ENCODE data around the gene FBXW8.

Gene FBXW8

GRCh38 chr12:116926283-116927243 lies 15.8 kb downstream of the FBXW8 start:
- no peak for DNase-seq

GRCh38 chr12:116927244-116927940 lies 16.6 kb downstream of the FBXW8 start:
- DNase-seq = no peak

GRCh38 chr12:116928504-116928903 lies 17.8 kb downstream of the FBXW8 start:
- DNase-seq = no peak

- DNase-seq = no peak
These were observed 19.1 kb downstream of the FBXW8 start for GRCh38 chr12:116929885-116930284.

GRCh38 chr12:116931665-116932064 lies 20.9 kb downstream of the FBXW8 start:
- DNase-seq = no peak

- no peak for DNase-seq
These were observed 22.3 kb downstream of the FBXW8 start for GRCh38 chr12:116933091-116933490.

DNA sequence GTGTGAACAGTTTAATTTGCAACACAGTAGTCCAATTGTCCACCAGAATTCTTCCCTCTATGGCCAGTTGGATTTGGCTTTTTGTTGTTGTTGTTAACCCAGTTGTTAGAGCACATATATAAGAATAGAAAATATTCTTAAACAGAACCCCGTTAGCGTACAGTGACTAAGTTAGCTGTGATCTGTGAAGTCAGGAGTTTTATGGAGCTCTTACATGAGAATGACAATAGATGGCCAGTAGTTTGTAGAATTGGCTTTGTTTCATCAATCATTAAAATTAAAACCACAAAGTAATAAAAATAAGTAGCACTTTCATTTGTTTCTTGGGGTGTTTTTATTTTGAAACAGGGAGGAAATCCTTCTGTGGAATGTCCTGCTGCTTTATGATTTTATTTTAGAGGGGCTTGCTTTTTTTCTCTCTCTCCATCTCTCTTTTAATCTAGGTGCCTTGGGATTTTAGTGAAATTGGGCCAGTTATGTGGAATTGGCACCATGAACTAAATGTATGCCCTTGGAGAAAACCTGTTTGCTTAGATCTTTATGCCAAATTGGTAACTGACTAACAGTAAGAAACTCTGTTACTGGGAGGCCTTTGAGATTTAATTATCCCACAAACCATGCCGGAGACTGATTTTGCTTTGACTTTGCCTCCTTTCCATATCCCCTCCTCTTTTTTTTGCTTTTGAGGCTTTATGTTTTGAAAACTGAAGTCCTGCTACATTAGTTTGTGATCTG lies 22.9 kb downstream of the FBXW8 start:
- DNase-seq = no peak

- DNase-seq = no peak
These were observed 24.4 kb downstream of the FBXW8 start for GRCh38 chr12:116934908-116935705.

DNA sequence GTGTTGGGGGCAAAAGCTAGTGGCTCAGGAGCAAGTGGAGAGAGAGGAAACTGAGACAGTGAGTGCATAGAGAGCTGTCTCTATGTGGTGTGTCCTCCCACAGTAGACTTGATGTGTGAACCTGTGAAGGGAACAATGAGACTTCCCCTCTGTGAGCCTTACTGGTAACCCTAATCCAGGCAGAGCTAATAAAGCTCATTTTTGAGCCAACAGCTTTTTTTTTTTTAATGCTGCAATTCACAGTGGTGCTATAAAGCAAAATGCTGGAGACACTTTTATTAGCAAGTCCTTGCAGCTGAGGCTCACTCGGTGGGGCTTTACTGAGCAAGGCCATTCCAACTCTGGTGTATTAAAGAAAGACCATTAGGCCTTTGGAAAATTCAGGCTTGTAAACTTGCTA lies 26.9 kb downstream of the FBXW8 start:
- no peak for DNase-seq

- no peak for DNase-seq
These were observed 29.0 kb downstream of the FBXW8 start for GRCh38 chr12:116939734-116940133.

- DNase-seq = no peak
These were observed 30.4 kb downstream of the FBXW8 start for GRCh38 chr12:116941188-116941587.

DNA sequence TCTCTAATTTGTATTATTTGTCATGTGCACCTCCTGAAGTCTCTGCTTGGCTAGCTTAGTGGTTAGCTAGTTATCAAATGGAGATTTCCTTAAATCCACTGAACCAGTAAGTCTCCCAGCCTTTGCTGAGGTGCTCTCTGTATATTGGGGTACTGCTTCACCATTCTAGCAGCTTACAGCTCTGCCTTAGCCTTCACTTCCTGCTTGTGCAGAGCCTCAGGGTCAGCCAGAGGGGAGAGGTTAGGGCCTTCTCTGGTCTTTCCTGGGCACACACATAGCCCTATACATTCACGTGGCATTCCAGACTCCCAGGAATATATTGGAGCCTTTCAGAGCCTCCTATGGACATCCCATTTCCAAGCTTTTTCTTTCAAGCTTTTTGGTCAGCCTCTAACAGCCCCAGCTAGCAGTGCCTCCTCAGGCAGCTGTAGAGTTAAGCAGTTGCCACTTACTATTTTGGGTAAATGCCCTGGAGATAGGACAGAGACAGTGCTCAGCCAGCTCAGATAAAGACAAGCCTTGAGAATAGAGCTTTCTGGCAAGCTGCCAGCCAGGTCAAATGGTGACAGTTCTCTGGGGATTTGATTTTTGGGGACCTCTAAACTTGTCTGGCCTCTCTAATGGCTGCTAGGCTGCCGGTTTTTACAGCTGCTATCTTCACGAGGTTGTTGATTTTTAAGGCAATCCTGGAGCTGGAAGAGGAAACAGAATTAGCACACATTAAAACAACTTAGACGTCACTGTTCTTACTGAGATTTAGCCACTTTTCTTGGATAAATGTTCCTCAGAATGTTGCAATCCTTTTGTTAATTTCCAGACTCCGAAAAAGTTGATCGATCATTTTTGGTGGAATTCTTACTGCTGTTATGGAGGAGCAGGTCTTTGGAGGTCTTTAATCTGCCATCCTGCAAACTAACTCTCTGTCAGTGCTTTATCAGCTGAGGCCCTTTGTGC lies 32.9 kb downstream of the FBXW8 start:
- DNase-seq = no peak

- no peak for DNase-seq
These were observed 35.3 kb downstream of the FBXW8 start for GRCh38 chr12:116945886-116946550.

GRCh38 chr12:116948298-116948697 lies 37.5 kb downstream of the FBXW8 start:
- DNase-seq = no peak

GRCh38 chr12:116950628-116951325 lies 40.0 kb downstream of the FBXW8 start:
- no peak for DNase-seq

DNA sequence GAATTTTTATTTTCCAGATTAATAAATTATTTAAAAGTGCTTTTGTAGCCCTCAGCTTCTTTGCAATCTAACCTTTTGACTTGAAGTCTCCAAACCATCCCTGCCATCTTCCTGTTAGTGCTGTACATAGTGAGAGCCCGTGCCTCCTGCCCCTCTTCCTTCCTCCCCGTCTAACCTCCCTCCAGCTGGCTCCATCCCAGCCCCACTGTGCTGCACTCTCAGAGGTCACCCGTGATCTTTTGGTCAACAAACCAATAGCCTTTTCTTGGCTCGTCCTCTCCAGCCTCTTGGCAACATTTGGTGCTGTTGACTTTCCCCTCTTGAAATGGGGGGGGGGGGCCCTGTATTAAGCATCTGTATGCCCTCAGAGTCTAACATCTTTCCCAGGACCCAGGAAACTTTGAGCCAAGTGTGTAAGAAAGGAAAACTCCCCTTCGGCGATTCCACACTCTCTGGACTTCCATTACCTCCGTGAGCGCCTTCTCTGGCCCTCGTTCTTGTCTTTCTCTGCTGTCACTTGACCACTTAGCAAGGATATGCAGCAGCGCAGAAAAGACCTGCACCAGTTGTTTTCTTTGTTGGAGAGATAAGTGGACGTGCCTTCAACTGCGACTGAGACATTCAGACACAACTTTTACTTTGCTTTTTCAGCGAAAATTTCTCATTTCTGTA lies 44.1 kb downstream of the FBXW8 start:
- no peak for DNase-seq

- peak; percentile 20 for DNase-seq
These were observed 44.8 kb downstream of the FBXW8 start for GRCh38 chr12:116955382-116956021.

DNA sequence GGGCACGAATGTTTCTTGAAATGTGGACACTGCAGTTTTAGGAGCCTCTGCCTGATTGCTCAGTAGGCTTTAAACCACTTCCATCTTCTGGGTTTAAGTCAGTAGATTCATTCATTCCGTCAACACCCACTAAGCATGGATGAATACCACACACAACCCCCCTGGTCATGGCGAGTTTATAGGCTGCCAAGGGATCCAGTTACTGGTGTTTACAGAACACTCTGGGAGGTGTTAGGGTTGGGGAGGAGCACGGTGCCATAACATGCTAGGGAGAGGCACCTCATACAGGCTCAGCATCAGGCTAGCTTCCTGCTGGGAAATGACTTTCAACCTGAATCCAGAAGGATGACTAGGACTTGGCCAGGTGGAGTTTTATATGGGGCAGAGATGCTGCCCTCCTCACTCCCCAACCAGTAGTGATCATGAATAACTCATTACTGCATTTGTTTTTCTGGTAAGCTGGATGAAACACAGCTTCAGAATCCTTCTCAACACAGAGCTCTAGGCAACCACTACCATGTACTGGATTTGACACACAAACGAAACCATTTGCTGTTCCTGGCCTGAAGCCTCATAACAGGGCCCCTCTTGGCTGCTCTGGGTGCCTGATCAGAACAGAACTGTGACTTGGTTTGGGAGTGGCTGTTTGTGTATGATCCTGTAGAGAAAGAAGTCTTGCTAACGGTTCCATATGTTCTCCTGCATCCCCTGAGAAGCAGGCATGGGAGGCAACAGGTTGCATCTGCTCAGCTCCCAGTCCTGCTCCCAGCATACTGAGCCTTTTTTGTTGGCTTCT lies 47.9 kb downstream of the FBXW8 start:
- no peak for DNase-seq
